Globus pallidus (tissue), 1 donor: ENCODE data around the gene PADI3.

Experiments used
- DNase-seq: peaks from one replicate; pipeline ENCODE4 v3.0.0-alpha.2; 2015; ENCODE audit warnings: low spot score

The PADI3 gene

DNA sequence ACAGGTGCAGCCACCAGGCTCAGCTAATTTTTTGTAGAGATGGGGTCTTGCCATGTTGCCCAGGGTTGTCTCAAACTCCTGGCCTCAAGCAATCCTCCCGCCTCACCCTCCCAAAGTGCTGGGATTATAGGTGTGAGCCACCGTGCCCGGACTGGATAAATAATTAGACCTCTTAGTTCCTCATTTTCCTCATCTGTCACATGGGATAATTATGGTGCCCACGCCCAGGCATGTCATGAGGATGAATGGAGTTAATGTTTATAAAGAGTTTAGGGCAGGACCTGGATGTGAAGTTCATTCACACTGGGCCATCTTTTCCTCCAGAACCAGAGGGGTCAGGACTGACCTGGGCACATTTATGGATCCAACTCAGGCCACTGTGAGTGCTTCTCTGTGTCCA lies 23.7 kb downstream of the PADI3 start:
- DNase-seq, result no peak

DNA sequence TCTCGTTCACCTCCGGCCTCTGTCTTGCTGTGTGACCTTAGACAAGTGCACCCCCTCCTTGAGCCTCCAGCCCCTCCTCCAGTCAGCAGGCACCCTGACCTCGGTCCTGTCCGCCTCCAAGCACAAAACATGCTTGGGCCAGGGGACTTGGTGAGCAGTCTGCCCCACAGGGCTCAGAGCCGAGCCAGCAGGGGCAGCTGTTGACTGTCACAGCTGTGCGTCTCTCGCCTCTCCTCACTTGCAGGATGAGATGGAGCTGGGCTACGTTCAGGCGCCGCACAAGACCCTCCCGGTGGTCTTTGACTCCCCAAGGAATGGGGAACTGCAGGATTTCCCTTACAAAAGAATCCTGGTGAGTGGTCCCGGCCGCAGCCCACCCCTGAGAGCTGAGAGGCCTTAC lies 24.2 kb downstream of the PADI3 start:
- DNase-seq, result no peak

DNA sequence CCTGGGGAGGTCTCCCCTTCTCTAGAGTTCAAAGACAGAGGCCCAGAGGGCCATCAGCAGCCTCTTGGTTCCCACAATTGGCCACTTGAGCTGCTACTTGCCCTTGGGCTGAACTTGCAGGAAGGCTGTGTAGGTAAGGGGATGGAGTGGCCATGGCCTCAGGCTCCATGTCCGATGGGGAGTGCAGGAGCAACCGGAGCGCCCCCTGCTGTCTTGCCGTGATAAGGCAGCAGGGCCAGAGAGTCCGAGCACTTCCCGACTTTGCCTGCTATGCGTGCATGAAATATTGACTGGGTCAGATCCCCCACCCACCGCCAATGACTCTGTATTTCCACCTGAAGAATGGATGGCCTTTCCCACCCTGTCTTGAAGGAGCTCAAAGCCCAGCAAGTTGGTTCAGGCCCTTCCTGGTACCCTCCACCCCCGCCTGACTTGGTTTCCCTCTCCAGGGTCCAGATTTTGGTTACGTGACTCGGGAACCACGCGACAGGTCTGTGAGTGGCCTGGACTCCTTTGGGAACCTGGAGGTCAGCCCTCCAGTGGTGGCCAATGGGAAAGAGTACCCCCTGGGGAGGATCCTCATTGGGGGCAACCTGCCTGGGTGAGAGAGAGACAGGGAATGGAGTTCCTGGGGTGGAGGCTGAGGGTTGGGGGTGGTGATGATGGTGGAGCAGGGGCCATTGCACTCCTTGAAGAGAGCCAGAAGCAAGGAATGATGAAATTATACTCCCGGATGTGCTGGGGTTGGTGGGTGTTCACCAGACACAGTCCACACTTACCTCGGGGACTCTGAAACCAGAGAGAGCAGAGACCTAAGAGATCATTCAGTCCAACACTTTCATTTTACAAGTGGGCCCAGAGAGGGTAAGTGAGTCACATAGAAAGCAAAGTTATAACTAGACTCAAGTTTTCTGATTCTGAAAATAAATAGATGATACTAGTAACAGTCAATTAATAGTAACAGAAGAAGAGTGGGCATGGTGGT lies 25.6 kb downstream of the PADI3 start:
- DNase-seq, result no peak

DNA sequence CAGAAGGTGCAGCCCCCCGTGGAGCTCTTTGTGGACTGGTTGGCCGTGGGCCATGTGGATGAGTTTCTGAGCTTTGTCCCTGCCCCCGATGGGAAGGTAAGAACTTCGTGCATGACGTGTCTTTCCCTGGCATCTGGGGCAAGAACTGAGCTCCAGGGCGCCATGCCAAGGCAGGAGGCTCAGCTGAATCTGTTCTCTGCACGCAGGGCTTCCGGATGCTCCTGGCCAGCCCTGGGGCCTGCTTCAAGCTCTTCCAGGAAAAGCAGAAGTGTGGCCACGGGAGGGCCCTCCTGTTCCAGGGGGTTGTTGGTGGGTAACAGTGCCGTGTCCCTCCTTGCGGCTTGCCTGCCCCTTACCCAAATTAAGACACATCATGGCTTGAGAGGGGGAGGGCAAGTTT lies 27.7 kb downstream of the PADI3 start:
- DNase-seq, result no peak

DNA sequence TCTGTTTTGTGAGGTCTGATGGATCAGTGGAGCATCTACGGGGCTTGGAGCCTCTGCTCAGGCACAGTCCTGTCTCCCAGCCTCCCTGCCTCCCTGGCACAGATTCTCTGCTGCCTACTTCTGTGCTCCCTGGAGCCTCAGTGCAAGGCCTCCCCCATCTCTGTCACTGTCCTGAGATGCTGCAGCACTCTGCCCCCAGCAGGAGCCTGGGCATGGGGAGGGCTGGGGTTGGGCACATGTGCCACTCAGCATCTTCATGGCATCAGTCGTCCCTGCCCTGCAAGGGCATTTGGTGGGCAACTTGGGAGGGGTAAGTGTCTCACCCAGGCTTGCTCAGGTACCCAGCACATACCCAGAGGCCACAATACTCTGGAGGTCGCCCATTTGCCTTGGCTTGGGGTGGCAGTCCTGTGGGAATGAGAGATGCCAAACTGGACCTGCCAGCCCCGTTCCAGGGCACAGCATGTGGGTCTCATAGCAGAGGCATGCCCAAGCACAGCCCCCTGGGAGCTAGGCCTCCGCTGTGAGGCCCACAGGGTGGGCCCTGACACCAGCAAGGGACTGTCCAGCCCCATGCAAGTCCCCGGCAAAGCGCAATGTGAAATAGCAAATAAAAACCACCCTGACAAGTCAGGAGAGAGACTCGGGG lies 28.7 kb downstream of the PADI3 start:
- no peak for DNase-seq

DNA sequence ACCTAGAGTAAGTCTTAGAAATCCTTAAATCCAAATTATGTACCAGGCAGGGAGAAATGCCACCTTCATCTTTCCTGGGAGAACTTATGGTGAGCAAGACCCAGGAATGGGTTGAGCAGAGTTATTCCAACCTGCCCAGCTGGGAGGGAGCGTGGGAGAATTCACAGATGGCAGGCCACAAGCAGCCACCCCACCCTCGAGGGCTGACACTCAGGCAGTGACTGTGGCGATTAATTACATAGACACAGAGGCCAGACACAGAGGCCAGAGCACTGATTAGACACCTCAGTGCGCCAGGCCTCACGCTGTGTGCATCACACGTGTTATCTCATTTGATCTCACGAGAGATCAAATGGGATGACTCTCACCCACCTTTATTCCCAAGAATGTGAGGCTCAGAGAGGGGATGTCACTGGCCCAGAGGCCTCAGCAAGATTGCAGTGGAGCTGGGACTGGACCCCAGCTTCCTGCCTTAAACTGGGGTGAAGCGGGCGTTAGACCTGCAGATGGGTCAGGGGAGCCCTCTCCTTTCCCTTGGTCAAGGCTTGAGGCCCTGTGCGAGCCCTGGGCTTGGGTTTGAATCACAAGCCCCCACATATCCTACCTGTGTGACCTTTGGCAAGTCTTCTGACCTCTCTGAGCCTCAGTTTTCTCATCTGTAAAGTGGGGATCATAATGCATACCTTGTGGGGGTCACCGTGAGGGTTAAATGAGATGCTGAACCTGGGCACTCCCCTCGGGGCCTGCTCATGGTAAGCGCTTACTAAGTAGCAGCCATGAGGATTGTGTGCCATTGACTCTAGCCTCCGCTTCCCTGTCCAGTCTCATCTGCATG lies 30.3 kb downstream of the PADI3 start:
- no peak for DNase-seq

DNA sequence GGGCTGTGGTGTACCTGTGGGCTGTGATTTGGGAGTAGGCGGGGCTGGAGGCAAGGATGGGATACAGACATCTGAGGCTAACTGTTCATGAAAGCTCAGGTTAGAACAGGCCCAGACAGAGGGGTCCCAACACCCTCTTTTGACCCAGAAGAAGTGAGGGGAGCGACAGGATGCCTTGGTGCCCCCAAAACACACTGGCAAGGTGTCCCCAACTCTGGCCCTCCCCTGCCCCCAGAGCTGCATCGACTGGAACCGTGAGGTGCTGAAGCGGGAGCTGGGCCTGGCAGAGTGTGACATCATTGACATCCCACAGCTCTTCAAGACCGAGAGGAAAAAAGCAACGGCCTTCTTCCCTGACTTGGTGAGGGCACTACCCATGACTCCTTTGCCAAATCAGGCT lies 31.5 kb downstream of the PADI3 start:
- no peak for DNase-seq

DNA sequence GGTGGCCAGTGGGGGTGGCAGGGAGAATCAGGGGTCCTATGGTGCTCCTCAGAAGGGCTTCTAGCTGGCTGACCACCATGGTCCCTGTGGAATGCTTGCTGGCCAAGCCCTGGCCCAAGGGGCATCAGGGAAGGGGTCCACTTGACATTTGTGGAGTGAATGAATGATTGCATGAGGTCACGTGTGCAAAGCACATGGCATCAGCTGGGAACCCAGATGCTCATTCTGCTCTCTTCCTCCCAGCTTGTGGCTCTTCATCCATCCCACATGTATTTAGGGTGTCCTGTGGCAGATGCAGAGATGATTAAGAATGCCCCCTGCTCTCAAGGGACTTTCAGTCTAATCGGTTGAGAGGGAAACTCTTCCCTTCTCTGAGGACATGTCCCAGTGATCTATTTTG lies 32.0 kb downstream of the PADI3 start:
- DNase-seq, result no peak

DNA sequence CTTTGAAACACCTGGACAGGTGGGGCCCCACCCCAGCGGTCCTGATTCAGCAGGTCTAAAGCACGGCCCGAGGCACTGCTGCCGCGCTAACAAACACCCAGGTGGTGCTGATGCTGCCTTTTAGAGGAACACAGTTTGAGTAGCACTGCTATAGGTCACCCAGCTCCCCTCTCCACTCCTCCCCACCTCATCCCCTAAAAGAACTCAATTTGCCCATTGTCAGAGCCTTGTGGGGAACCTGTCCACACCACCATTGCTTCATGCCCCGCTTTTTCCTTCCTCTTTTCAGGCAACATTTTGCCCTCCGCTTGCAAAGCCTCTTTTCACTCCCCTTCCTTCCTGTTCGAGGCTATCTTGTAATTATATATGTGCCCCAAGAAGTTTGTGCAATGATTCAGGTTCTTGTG lies 32.9 kb downstream of the PADI3 start:
- no peak for DNase-seq

DNA sequence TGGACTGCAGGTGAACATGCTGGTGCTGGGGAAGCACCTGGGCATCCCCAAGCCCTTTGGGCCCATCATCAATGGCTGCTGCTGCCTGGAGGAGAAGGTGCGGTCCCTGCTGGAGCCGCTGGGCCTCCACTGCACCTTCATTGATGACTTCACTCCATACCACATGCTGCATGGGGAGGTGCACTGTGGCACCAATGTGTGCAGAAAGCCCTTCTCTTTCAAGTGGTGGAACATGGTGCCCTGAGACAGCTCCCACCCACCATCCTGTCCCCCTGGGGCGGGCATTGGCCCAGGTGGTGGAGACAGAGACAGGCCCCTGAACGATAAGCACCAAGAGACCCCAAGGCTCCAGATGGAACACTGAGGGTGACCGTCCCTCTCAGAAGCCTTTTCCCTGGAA lies 33.9 kb downstream of the PADI3 start:
- no peak for DNase-seq

DNA sequence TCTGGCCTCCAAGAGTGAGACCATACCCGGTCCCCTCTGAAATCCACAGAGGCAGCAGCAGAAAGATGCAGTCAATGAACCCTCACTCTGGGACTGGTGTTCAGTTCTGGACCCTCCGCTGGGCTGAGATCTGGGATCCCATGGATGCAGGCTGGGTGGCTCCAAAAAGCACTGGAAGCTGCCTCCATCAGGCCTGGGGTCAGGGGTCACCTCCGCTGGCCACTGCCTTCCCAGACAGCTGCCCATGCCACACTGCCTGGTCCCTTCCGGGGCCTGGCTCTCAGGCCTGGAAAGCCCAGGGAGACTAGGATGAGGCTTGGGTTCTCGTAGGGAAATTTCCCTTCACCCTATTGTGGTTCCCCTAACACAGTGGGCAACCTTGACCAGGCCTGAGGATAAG lies 37.7 kb downstream of the PADI3 start:
- no peak for DNase-seq

DNA sequence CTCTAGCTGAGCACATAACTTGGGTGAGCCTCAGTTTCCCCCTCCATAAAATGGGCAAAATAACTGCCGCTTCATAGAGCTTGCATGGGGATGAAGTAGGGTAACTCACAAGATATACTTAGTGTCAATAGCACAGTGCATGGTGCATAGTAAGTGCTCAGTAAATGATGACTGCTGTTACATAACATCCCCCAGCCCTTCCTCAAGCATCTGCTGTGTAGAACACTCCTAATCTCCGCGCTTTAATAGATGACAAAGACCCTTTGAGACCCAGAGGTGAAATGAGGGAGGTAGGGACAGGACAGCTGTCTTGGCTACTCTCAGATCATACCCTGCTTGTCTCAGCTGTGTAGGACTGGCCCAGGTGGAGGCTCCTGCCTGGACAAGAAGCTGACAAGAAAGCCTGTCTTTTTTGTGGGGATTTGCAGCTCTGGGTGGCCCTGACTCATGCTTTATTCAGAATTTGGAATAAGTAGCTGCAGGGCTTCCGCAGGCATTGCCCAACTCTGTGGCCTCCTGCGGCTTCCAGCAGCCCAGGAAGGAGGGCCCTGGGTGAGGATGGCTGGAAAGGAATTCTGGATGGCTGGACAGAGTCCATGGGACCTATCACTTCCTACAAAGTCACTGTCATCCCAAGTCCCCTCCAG lies 38.4 kb downstream of the PADI3 start:
- no peak for DNase-seq

DNA sequence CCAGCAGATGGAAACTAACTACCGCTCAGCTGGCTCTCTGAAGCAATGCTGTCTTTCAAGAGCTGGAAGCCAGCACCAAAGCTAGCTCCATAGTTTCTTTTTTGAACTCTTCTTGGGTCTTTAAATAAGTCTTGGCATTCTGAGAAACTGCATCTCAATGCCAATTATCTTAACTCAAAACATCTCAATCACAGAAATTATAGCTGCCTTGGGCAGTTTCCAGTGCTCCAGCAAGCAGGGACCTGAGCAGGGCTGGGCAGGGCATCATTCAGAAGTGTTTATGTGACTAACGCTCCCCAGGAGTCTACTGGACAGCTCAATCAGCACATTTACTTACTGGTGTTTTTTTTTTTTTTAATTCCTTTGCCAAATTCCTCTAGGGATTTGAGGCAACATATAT lies 40.8 kb downstream of the PADI3 start:
- no peak for DNase-seq

DNA sequence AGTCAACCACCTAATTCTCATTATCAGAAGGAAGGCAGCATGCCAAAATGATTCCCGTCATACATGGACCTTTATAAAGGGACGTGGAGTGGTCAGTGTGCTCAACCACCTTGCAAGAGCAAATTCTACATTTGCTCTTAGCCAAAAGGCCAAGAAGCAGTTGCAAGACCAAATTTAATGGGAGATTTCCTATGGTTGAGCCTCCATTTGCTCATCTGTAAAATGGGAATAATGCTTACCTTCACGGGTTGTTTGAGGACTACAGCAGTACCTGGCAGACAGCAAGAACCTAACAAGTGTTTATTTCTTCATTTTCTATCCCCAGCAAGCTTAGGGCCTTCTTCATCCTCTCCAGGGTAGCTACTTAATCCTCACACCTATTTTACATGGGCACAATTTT lies 41.7 kb downstream of the PADI3 start:
- DNase-seq, result no peak

DNA sequence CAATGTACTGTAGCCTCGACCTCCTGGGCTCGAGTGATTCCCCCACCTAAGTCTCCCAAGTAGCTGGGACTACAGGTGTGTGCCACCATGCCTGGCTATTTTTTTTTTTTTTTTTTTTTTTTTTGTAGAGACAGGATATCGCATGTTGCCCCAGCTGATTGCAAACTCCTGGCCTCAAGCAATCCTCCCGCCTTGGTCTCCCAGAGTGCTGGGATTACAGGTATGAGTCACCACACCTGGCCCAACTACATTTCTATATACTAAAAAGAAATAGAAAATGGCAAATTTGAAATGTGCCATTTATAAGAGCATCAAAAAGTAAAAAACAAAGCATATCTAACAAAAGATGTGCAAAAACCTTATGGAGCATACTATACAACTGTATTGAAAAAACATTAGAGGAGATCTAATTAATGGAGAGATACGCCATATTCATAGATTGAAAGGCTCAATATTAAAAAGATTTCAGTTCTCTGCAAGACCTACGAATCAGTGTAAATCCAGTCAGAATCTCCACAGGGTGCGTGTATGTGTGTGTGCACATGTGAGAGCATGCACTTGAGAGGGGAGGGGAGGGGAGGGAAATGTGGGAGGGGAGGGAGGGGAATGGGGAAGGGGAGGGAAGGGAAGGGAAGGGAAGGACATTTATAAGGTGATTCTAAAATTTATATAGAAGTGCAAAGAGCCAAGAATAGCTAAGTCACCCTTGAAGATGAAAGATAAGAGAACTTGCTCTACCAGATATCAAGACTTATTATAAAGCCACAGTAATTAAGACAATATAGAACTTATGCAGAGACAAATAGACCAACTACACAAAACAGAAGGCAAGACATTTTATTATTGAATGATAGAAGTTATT lies 43.6 kb downstream of the PADI3 start:
- no peak for DNase-seq

DNA sequence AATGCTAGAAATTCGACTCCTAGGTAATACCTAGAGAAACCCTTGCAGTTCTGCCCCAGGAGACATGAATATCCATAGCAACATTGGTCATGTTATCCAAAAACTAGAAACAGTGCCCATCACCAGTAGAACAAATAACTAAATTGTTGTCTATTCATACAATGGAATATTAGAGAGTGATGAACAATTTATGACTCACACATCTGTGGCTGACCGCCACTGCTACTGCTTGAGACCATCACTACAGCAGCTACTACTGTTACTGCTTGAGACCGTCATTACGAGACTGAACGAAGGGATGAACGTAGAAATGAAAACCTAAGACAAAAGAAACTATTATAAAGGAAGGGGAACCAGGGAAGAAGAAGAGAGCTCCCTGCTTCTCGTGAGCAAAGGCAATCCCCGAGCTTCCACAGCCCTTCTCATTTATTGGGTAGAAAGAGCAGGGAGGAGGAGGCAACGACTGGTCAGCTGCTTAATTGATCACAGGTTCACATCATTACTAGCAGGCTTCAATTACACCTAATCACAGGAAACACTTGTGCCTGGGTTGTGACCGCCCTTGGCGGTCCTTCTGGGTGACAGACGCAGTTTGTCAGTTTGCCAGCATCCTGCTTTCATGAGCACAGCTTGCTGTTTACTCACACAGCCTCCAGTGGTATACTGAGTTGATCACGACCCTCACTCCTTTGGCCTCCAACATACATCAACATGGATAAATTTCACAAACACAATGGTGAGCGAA lies 45.0 kb downstream of the PADI3 start:
- no peak for DNase-seq

DNA sequence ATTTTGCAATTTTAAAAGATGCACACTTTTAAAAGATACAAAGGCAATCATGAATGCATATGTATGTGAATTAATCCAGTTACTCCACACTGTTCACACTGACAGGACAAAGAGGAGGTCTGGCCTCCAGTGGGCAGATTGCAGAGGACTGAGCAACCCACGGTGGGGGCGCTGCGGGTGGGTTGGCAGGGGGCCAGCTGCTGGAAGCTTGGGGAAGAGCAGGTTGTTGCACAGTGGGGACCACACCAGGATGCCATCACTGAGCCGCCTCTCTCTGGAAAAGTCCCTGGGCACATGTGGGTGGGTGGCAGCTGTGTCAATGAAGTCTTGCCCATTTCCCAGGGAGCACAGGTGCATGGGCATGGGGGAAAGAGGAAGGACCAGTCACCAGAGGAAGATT lies 46.4 kb downstream of the PADI3 start:
- DNase-seq, result no peak

DNA sequence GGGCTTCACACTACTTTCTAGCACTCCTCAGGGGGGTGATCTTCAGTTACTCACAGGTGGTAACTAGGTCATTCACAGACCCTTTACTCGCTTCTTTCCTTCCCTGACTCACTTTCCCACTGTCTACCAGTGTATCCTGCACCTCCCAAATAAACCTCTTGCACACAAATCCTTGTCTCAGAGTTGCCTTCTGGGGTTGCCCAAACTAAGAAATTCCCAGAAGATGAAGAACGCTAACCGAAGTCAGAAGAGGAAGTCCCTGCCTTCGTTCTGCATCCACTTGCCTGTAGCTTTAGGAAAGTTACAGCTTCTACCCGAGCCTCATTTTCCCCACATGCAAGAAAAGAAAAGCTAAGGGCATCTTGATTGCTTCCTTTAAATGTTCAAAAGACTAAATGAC lies 47.2 kb downstream of the PADI3 start:
- no peak for DNase-seq

DNA sequence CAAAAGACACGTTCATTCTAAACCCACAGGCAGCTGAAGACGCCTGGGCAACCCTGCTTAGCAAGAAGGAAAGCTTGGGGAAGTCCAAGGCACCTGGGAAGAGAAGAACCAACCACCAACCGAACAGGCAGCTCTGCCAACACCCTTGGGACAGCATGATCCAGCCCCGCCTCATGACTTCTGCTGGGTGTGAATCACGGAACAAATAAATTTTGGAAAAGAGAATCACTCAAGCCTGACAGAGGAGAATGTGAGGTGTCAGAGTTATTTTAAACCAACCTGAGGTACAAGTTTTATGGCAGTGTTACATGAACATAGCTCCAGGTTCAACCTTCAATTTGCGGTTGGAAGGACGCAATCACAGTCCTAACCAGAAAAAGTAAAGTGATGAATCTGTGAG lies 49.1 kb downstream of the PADI3 start:
- DNase-seq, result no peak

DNA sequence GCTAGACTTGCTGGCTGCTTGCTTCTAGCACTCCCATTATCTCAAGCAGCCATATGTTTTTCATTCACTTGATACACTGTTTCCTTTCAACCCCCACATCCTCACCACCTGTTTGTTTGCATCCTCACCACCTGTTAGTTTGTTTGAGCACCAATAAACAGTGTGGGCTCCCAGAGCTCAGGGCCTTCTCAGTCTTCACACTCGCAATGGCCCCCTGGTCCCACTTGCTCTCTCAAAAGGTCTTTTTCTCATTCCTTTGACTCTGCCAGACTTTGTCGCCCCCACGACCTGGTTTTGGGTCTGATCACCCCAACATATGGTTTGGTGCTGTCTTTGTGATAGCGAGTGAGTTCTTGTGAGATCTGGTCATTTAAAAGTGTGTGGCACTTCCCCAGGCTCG lies 52.9 kb downstream of the PADI3 start:
- DNase-seq, result no peak
